A673 (cell line): ENCODE measurements around the gene CNEP1R1.

Source experiments
- EZH2 ChIP-seq: fragments of 200-600 bp; sonication (generic); IDR thresholded peaks from 2 replicates; pipeline ENCODE4 v1.6.1; 2017; ENCODE audit warnings: borderline replicate concordance, low read depth, mild to moderate bottlenecking, mixed read lengths, antibody characterized with exemption, low read length; ENCODE audit not compliant: poor library complexity, severe bottlenecking
- TF ChIP-seq, protein P1 (sequence below): fragments of 300-800, 200-600 bp; sonication (generic); conservative IDR thresholded peaks from 2 replicates; pipeline ENCODE4 v1.5.1; 2017; ENCODE audit warnings: low read depth, mild to moderate bottlenecking, antibody characterized with exemption, low read length, moderate library complexity, mixed read lengths

GRCh38 chr16:49992825-49993224 lies 32.2 kb upstream of the CNEP1R1 start:
- TF ChIP-seq, protein P1, sequence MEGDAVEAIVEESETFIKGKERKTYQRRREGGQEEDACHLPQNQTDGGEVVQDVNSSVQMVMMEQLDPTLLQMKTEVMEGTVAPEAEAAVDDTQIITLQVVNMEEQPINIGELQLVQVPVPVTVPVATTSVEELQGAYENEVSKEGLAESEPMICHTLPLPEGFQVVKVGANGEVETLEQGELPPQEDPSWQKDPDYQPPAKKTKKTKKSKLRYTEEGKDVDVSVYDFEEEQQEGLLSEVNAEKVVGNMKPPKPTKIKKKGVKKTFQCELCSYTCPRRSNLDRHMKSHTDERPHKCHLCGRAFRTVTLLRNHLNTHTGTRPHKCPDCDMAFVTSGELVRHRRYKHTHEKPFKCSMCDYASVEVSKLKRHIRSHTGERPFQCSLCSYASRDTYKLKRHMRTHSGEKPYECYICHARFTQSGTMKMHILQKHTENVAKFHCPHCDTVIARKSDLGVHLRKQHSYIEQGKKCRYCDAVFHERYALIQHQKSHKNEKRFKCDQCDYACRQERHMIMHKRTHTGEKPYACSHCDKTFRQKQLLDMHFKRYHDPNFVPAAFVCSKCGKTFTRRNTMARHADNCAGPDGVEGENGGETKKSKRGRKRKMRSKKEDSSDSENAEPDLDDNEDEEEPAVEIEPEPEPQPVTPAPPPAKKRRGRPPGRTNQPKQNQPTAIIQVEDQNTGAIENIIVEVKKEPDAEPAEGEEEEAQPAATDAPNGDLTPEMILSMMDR: no peak
- TF ChIP-seq EZH2: no peak
